Measurements from ENCODE around the gene PLAAT3.

GRCh38 chr11:63595296-63595695 is 18.9 kb downstream of the PLAAT3 start:
- TF ChIP-seq POLR2A (IDR thresholded peaks at IDR 0.05; ENCODE audit: low read depth, low read length) (no peak), POLR2AphosphoS5 (IDR thresholded peaks at IDR 0.05; ENCODE audit: low read depth, low read length) (no peak), TAF1 (IDR thresholded peaks at IDR 0.05; ENCODE audit: low read depth, low read length) (no peak), PAX5 (IDR thresholded peaks at IDR 0.05; ENCODE audit: insufficient read depth, low read length, severe bottlenecking) (no peak), SPI1 (IDR thresholded peaks at IDR 0.05; ENCODE audit: low read depth, low read length) (no peak), POU2F2 (IDR thresholded peaks at IDR 0.05; ENCODE audit: low read depth, low read length) (no peak)

Data from GM12891 (cell line).